Tibial artery (tissue), 4 donors: ENCODE measurements around the gene PRR11.

Experiments used
- DNase-seq, 2 donors: peaks; one replicate each; pipeline ENCODE4 v3.0.0-alpha.2; 2019
- H3K27ac ChIP-seq, 2 donors: fragments of 200-600 bp; sonication (generic) in 1 of 2; 1 replicate in 1 of 2; 2 replicates in 1 of 2; pipeline ENCODE4 v1.5.1; 2018 to 2019; ENCODE audit warnings: mild to moderate bottlenecking in 1 of 2
- H3K27me3 ChIP-seq, 2 donors: fragments of 200-600 bp; sonication (generic) in 1 of 2; one replicate each; pipeline versions ENCODE4 v1.5.1 to v1.6.0; 2016 to 2019
- H3K36me3 ChIP-seq, 3 donors: fragments of 200-600 bp; sonication (generic) in 2 of 3; one replicate each; pipeline ENCODE4 v1.5.1; 2016 to 2019; ENCODE audit warnings: mild to moderate bottlenecking in 2 of 3
- H3K4me1 ChIP-seq, 4 donors: fragments of 200-600 bp; sonication (generic) in 2 of 4; 1 replicate in 3 of 4; 2 replicates in 1 of 4; pipeline ENCODE4 v1.5.1; 2016 to 2019
- H3K4me3 ChIP-seq, 2 donors: fragments of 200-600 bp; sonication (generic) in 1 of 2; 1 replicate in 1 of 2; 2 replicates in 1 of 2; pipeline ENCODE4 v1.5.1; 2018 to 2019; ENCODE audit warnings: mild to moderate bottlenecking in 2 of 2
- H3K9me3 ChIP-seq, 3 donors: fragments of 200-600 bp; sonication (generic) in 1 of 3; one replicate each; pipeline ENCODE4 v1.5.1; 2016 to 2019
- intact Hi-C: fragments of 100-400 bp; cut with DNase I; formaldehyde crosslinking; loops from one replicate; pipeline ENCODE4 v1.15.0; 2023; ENCODE audit warnings: low total_unique reads
- TF ChIP-seq, protein P1 (sequence below), 2 experiments: fragments of 200-600 bp in 1 of 2; fragments of 450-650 bp in 1 of 2; IDR thresholded peaks; one replicate each; pipeline ENCODE4 v1.5.1; 2017 to 2019; ENCODE audit warnings: antibody characterized with exemption in 2 of 2, mild to moderate bottlenecking in 1 of 2, moderate library complexity in 1 of 2

Gene PRR11

DNA sequence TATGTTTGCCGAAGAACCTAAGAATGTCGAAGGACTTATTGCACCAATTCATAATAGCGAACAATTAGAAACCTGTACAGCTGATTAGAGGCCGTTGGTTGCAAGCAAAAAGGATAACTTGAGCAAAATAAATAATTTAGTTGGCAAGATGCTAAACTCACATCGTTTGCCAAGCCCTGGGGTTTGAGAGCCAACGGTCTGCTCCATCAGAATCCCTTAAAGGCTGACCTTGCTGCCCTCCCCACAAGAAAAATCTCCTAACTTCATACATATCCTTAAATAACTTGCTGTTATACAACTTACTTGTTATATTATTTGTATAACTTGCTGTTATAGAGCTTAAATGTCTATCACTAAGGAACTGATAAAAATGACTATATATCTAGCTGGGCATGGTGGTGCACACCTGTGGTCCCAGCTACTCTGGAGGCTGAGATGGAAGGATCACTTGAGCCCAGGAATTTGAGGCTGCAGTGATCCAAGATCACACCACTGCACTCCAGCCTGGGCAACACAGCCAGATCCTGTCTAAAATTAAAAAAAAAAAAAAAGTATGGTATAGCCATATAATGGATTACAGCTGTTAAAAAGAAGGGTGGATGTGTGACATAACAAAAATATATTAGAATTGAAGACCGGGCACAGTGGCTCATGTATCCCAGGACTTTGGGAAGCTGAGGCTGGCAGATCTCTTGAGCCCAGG is 47.0 kb upstream of the PRR11 start:
- Histone ChIP-seq H3K4me1 (peaks cover 0 to 38% (median 22%) of the 10 kb centered on the region in 4 donors), H3K27ac (no peak overlapping the region), H3K27me3 (no peaks in the 10 kb centered on the region), H3K36me3 (peaks cover 0 to 10% (median 0%) of the 10 kb centered on the region in 3 donors), H3K4me3 (no peak overlapping the region), H3K9me3 (no peaks in the 10 kb centered on the region)
- DNase-seq: no peak
- intact Hi-C loops: loop anchor here (5.0 kb wide), 1 partner anchor 1026 kb away; the partner anchor contains the start of gene DYNLL2
- TF ChIP-seq, protein P1, sequence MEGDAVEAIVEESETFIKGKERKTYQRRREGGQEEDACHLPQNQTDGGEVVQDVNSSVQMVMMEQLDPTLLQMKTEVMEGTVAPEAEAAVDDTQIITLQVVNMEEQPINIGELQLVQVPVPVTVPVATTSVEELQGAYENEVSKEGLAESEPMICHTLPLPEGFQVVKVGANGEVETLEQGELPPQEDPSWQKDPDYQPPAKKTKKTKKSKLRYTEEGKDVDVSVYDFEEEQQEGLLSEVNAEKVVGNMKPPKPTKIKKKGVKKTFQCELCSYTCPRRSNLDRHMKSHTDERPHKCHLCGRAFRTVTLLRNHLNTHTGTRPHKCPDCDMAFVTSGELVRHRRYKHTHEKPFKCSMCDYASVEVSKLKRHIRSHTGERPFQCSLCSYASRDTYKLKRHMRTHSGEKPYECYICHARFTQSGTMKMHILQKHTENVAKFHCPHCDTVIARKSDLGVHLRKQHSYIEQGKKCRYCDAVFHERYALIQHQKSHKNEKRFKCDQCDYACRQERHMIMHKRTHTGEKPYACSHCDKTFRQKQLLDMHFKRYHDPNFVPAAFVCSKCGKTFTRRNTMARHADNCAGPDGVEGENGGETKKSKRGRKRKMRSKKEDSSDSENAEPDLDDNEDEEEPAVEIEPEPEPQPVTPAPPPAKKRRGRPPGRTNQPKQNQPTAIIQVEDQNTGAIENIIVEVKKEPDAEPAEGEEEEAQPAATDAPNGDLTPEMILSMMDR (IDR thresholded peaks at IDR 0.05): no peak

GRCh38 chr17:59110973-59111372 is 44.6 kb upstream of the PRR11 start:
- intact Hi-C loops: no loop called here
- no peak for DNase-seq
- H3K27ac ChIP-seq: no peak overlapping the region

DNA sequence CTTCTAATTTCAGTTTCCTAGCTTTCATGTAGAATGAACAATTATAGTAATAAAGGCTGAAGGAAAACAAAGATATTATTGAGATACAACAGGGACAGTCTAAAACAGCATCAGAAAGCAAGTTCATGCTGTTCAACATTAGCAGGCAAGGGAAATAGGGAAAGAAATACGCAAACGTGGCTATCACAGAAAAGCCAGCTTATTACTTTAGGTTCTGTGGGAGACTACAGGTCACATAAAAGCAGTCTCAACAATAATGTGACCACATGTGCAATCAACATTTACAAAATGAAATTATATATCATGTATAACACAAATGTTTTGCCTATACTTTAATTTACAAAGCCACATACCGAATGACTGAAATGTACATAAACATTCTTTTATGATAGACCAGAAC is 44.0 kb upstream of the PRR11 start:
- DNase-seq: no peak
- H3K4me3 ChIP-seq: no peak overlapping the region
- TF ChIP-seq, protein P1 (IDR thresholded peaks at IDR 0.05): no peak
- no peaks in the 10 kb centered on the region for H3K27me3 ChIP-seq
- intact Hi-C loops: no loop called here
- no peak overlapping the region for H3K27ac ChIP-seq
- H3K4me1 ChIP-seq: peaks cover 0 to 17% (median 10%) of the 10 kb centered on the region in 4 donors
- H3K9me3 ChIP-seq: no peaks in the 10 kb centered on the region
- H3K36me3 ChIP-seq: peaks cover 0 to 18% (median 7%) of the 10 kb centered on the region in 3 donors

More at GRCh38 chr17:59110973-59111372, 44.6 kb upstream of the PRR11 start:
- peaks cover 0 to 17% (median 10%) of the 10 kb centered on the region in 4 donors for H3K4me1 ChIP-seq
- no peaks in the 10 kb centered on the region for H3K27me3 ChIP-seq
- TF ChIP-seq, protein P1 (IDR thresholded peaks at IDR 0.05): no peak
- no peak overlapping the region for H3K4me3 ChIP-seq
- peaks cover 0 to 18% (median 4%) of the 10 kb centered on the region in 3 donors for H3K36me3 ChIP-seq
- H3K9me3 ChIP-seq: no peaks in the 10 kb centered on the region

GRCh38 chr17:59115474-59115873 is 40.1 kb upstream of the PRR11 start:
- Histone ChIP-seq H3K4me1 (no peaks in the 10 kb centered on the region), H3K9me3 (no peaks in the 10 kb centered on the region), H3K27ac (no peak overlapping the region), H3K4me3 (no peak overlapping the region), H3K36me3 (peaks cover 10 to 23% (median 14%) of the 10 kb centered on the region in 3 donors), H3K27me3 (no peaks in the 10 kb centered on the region)
- no peak for DNase-seq
- intact Hi-C loops: no loop called here
- TF ChIP-seq, protein P1 (IDR thresholded peaks at IDR 0.05): no peak

DNA sequence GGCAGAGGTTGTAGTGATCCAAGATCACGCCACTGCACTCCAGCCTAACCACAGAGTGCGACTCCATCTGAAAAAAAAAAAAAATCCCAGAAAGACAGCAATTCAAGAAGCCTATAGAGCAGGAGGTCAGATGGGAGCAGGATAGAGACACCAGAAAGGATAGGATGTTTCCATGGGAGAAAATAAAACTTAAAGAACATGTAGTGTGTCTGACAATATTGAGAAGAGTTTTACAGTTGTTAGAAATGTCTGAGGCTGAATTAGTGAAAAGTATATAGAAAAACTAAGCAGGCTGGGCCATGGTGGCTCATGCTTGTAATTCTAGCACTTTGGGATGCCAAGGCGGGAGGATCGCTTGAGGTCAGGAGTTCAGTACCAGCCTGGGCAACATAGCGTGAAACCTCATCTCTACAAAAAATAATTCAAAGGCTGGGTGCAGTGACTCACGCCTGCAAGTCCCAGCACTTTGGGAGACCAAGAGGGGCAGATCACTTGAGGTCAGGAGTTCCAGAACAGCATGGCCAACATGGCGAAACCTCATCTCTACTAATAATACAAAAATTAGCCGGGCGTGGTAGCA is 33.6 kb upstream of the PRR11 start:
- no peaks in the 10 kb centered on the region for H3K27me3 ChIP-seq
- no peaks in the 10 kb centered on the region for H3K9me3 ChIP-seq
- no peak overlapping the region for H3K4me3 ChIP-seq
- intact Hi-C loops: no loop called here
- no peak for DNase-seq
- H3K27ac ChIP-seq: no peak overlapping the region
- peaks cover 5 to 13% (median 11%) of the 10 kb centered on the region in 3 donors for H3K36me3 ChIP-seq
- TF ChIP-seq, protein P1 (IDR thresholded peaks at IDR 0.05): no peak
- H3K4me1 ChIP-seq: no peaks in the 10 kb centered on the region
